ENCODE measurements around the gene ENAH. TPM values are rescaled to one million over a fixed set of nuclear protein-coding genes. Genes with fewer than 3 reads are reported as not detected.

ENAH gene
- total RNA-seq, 1 experiment from 2014 or later, result 100 TPM

DNA sequence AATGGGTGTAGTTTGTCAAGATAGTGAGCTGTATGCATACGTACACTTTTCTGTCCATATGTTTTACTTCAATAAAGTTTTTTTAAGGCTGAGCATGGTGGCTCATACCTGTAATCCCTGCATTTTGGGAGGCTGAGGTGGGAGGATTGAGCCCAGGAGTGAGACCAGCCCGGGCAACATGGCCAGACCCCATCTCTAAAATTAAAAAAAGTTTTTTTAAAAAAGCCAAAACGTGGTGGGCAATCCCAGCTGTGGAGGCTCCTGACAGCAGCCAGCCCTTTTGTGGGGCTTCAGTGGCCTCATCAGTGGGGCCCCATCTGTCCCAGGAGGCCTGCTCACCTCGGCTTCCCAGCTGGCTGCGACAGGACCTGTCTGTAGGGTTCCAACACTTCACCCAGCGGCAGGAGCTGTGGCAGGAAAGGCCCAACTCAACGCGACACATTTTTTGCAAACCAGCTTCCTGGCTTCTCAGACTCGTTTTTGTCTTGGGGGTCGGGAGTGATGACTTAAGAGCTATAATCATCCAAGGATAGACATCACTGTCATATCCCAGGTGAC lies 168.2 kb downstream of the ENAH start:
- Histone ChIP-seq H4K20me1 (ENCODE audit: insufficient read depth) (no peaks in the 10 kb centered on the region), H3K27ac (ENCODE audit: low read depth, low read length) (no peak overlapping the region), H2AFZ (ENCODE audit: low read depth, low read length, poor library complexity, severe bottlenecking) (no peak overlapping the region), H3K4me1 (ENCODE audit: control insufficient read depth in 1 of 2, insufficient read depth in 2 of 2, low read length in 2 of 2) (no peaks in the 10 kb centered on the region), H3K9me3 (ENCODE audit: control insufficient read depth in 1 of 2, insufficient read depth in 1 of 2, low read depth in 1 of 2, low read length in 2 of 2) (no peaks in the 10 kb centered on the region), H3K9ac (ENCODE audit: low read length) (no peak overlapping the region), H3K4me2 (ENCODE audit: low read length) (no peak overlapping the region), H3K79me2 (ENCODE audit: insufficient read depth, low read length) (no peaks in the 10 kb centered on the region), H3K36me3 (ENCODE audit: control insufficient read depth in 1 of 2, insufficient read depth in 2 of 2, low read length in 2 of 2) (no peaks in the 10 kb centered on the region), H3K27me3 (ENCODE audit: insufficient read depth, low read length) (no peaks in the 10 kb centered on the region), H3K4me3 (replicated peaks in 1 of 2; ENCODE audit: low read depth in 1 of 2, low read length in 2 of 2) (no peak overlapping the region), H3K9me2 (ENCODE audit: insufficient read depth) (no peaks in the 10 kb centered on the region)
- ChIA-PET RAD21 (ENCODE audit: low non-redundant PET in 1 of 2, low total read pairs in 2 of 2, uncharacterized antibody in 2 of 2, unreplicated experiment in 2 of 2) (no interaction called here), POLR2A (no interaction called here), CTCF (interaction anchor here (1.0 to 1.4 kb wide), 2 partner anchors 10 to 285 kb away, joined by 3 to 4 read pairs; no protein-coding TSS in a partner anchor)
- TF ChIP-seq EGR1 (IDR thresholded peaks at IDR 0.05; ENCODE audit: low read depth) (no peak), ZFX (IDR thresholded peaks at IDR 0.05) (no peak), ZBTB33 (IDR thresholded peaks at IDR 0.05; ENCODE audit: extremely low read depth, insufficient replicate concordance, low read length) (no peak), CEBPB (IDR thresholded peaks at IDR 0.05; ENCODE audit: low read depth) (no peak), YY1 (IDR thresholded peaks at IDR 0.05; ENCODE audit: extremely low read depth, insufficient replicate concordance, low read depth, low read length) (no peak), POLR2AphosphoS5 (IDR thresholded peaks at IDR 0.05; ENCODE audit: low read depth, low read length) (no peak), ATF3 (IDR thresholded peaks at IDR 0.05) (no peak), SP1 (IDR thresholded peaks at IDR 0.05; ENCODE audit: low read depth) (no peak), JUND (IDR thresholded peaks at IDR 0.05) (no peak), ELF1 (IDR thresholded peaks at IDR 0.05; ENCODE audit: borderline replicate concordance, low read depth) (no peak), ZNF274 (IDR thresholded peaks at IDR 0.05; ENCODE audit: low read depth, low read length) (no peak), FOSL1 (IDR thresholded peaks at IDR 0.05; ENCODE audit: low read depth) (no peak), EZH2phosphoT487 (IDR thresholded peaks at IDR 0.05; ENCODE audit: borderline replicate concordance) (no peak), SIN3A (IDR thresholded peaks at IDR 0.05; ENCODE audit: low read depth) (no peak), SRF (IDR thresholded peaks at IDR 0.05; ENCODE audit: low read depth) (no peak), CBX3 (IDR thresholded peaks at IDR 0.05; ENCODE audit: low read depth) (no peak)
- TF ChIP-seq, protein P1, sequence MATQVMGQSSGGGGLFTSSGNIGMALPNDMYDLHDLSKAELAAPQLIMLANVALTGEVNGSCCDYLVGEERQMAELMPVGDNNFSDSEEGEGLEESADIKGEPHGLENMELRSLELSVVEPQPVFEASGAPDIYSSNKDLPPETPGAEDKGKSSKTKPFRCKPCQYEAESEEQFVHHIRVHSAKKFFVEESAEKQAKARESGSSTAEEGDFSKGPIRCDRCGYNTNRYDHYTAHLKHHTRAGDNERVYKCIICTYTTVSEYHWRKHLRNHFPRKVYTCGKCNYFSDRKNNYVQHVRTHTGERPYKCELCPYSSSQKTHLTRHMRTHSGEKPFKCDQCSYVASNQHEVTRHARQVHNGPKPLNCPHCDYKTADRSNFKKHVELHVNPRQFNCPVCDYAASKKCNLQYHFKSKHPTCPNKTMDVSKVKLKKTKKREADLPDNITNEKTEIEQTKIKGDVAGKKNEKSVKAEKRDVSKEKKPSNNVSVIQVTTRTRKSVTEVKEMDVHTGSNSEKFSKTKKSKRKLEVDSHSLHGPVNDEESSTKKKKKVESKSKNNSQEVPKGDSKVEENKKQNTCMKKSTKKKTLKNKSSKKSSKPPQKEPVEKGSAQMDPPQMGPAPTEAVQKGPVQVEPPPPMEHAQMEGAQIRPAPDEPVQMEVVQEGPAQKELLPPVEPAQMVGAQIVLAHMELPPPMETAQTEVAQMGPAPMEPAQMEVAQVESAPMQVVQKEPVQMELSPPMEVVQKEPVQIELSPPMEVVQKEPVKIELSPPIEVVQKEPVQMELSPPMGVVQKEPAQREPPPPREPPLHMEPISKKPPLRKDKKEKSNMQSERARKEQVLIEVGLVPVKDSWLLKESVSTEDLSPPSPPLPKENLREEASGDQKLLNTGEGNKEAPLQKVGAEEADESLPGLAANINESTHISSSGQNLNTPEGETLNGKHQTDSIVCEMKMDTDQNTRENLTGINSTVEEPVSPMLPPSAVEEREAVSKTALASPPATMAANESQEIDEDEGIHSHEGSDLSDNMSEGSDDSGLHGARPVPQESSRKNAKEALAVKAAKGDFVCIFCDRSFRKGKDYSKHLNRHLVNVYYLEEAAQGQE (IDR thresholded peaks at IDR 0.05; ENCODE audit: low read depth), result no peak
- TF ChIP-seq, protein P2, sequence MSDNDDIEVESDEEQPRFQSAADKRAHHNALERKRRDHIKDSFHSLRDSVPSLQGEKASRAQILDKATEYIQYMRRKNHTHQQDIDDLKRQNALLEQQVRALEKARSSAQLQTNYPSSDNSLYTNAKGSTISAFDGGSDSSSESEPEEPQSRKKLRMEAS (IDR thresholded peaks at IDR 0.05), result no peak
- no peak for ATAC-seq
- no TSS peak for BruUV-seq (replicated peaks)
- no peak for DNase-seq (ENCODE audit: low read depth, low spot score)
- intact Hi-C loops (cut with micrococcal nuclease), result no loop called here
